ENCODE measurements around the gene WFDC8.

The WFDC8 gene

DNA sequence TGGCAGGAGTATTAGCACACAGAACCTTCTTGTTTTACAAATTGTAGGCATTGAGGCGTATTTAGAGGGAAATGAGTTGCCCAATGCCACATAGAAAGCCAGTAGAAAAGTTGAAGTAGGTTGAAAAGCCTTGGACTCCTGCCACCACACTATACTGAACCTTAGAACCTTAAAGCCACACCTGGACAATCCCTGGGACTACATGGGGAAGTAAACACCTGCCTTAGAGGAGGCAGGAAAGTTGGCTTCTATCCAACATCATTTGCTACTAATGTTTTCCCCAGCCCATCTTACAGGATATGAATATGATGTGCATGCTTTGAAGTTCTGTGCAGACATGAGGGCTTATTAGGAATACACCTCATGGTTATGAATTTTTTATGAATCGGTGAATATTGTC lies 26.6 kb downstream of the WFDC8 start:
- in situ Hi-C loops (cut with HindIII; ENCODE audit: low sequenced_read_pairs), result no loop called here
- H3K4me3 ChIP-seq (ENCODE audit: low read depth, low read length), result no peak overlapping the region
- DNase-seq (ENCODE audit: low read depth, low spot score), result no peak
- TF ChIP-seq, protein P1, sequence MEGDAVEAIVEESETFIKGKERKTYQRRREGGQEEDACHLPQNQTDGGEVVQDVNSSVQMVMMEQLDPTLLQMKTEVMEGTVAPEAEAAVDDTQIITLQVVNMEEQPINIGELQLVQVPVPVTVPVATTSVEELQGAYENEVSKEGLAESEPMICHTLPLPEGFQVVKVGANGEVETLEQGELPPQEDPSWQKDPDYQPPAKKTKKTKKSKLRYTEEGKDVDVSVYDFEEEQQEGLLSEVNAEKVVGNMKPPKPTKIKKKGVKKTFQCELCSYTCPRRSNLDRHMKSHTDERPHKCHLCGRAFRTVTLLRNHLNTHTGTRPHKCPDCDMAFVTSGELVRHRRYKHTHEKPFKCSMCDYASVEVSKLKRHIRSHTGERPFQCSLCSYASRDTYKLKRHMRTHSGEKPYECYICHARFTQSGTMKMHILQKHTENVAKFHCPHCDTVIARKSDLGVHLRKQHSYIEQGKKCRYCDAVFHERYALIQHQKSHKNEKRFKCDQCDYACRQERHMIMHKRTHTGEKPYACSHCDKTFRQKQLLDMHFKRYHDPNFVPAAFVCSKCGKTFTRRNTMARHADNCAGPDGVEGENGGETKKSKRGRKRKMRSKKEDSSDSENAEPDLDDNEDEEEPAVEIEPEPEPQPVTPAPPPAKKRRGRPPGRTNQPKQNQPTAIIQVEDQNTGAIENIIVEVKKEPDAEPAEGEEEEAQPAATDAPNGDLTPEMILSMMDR (IDR thresholded peaks at IDR 0.05; ENCODE audit: low read depth, low read length), result no peak

DNA sequence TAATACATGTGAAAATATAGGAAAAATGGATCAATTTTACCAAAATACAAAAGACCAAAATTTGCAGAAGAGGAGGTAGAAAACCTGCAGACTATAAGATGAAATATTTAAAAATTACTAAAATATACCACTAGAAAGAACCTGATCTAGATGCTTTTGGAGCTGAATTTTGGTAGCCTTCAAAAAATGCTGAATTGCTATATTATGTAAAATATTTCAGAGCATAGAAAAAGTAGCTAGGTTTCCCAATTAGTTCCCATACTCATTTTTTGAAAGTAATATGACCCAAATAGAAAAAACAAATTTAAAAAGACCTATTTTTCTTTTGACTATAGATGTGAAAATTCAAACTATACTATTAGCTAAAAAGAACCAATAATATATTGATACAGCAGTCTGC lies 28.3 kb downstream of the WFDC8 start:
- in situ Hi-C loops (cut with HindIII; ENCODE audit: low sequenced_read_pairs), result no loop called here
- no peak for DNase-seq (ENCODE audit: low read depth, low spot score)
- TF ChIP-seq, protein P1 (IDR thresholded peaks at IDR 0.05; ENCODE audit: low read depth, low read length), result no peak

DNA sequence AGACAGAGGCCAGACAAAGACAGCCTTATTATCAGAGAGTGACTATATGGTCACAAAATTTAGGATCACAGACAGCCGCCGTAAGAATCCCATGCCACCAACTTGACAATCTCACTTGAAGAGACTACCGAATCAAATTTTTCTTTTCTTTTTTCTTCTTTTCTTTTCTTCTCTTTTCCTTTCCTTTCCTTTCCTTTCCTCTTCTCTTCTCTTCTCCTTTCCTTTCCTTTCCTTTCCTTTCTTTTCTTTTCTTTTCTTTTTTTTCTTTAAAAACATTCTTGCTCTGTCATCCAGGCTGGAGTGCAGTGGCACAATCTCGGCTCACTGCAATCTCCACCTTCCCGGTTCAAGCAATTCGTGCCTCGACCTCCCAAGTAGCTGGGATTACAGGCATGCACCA lies 30.7 kb downstream of the WFDC8 start:
- in situ Hi-C loops (cut with HindIII; ENCODE audit: low sequenced_read_pairs), result no loop called here
- H3K4me3 ChIP-seq (ENCODE audit: low read depth, low read length), result no peak overlapping the region
- TF ChIP-seq, protein P1 (IDR thresholded peaks at IDR 0.05; ENCODE audit: low read depth, low read length), result no peak
- DNase-seq (ENCODE audit: low read depth, low spot score), result no peak

More for the DNA sequence above, 28.3 kb downstream of the WFDC8 start:
- no peak overlapping the region for H3K4me3 ChIP-seq (ENCODE audit: low read depth, low read length)

DNA sequence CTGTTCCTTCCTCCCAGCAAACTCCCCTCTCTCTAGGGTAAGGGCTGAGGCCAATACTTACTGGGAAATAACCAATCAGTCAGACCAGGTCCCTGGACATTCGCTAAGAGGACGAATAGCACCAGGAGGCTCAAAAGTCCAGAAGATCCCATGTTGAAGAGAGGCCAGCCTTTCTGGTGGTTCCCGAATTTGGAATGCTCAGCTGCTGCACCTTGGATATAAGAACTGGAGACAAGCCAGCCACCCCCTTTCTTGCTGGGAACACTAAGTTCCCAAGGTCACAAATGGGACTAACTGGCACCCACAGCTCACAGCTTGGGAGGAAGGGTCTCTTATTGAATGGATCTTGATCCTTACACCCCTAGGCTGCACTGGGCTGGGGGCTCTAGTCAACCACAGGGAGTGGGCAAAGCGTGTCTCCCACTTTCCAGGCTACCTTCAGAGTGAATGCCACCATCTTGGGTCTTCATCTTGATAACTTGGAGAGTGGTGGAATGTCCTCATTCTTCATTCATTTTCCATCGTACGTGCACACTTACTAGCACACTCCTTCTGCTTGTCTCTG lies 31.8 kb downstream of the WFDC8 start, which contains the start of gene EPPIN:
TSS of gene EPPIN (minus strand) at position 196 of the 565 bp plus-strand sequence. CDS start at position 152, 44 bp downstream.
- in situ Hi-C loops (cut with HindIII; ENCODE audit: low sequenced_read_pairs), result no loop called here
- DNase-seq (ENCODE audit: low read depth, low spot score), result no peak
- TF ChIP-seq, protein P1 (IDR thresholded peaks at IDR 0.05; ENCODE audit: low read depth, low read length), result no peak
- H3K4me3 ChIP-seq (ENCODE audit: low read depth, low read length), result no peak within 1 kb of the TSS

DNA sequence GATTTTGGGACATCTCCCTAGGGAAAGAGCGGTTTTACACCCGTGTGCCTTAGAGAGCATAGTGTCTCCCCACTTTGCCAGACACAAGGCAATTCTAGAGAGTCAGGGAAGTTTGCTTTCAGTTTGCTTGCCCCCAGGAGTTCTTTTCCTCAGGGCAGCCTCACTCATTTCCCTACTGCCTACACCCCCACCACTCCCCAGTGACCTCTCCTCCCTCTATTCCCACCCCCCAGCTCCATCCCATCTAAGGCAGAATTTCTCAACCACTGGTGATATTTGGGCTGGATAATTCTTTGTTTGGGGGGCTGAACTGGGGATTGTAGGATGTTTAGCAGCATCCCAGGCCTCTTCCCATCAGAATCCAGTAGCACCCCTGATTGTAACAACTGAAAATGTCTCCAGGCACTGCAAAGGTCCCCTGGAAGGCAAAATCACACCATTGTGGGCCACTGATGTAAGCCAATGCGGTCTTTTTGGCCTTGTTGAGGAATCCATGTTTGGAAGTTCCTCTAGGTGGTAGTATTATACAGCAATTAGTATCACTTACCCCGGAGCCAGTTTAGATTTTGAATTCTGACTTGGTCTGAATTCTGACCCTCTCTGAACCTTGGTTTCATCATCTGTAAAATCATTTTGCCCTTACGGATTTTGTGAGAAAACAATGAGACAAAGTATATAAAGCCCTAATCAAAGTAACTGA lies 33.2 kb downstream of the WFDC8 start:
- TF ChIP-seq, protein P1 (IDR thresholded peaks at IDR 0.05; ENCODE audit: low read depth, low read length), result peak; percentile 29
- peak; percentile 7 for DNase-seq (ENCODE audit: low read depth, low spot score)
- in situ Hi-C loops (cut with HindIII; ENCODE audit: low sequenced_read_pairs), result no loop called here
- H3K4me3 ChIP-seq (ENCODE audit: low read depth, low read length), result no peak overlapping the region

DNA sequence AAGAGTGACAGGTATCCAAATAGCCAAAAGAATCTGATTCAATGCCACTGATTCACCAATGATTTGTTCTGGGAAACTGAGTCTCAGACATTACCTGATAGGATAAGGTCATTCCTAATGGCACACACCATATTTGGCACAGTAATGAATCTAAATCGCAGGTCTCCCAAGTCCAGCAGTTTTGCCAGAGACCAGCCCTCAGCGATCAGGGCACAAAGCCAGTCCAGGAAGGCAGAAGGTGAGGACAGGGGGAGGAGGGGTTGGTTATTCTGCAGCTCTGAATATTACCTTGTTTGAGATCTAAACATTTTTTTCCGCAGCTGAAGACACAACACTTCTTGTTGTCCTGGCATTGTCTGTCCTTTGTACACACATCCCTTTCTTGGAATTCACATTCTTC lies 33.7 kb downstream of the WFDC8 start:
- TF ChIP-seq, protein P1 (IDR thresholded peaks at IDR 0.05; ENCODE audit: low read depth, low read length), result no peak
- DNase-seq (ENCODE audit: low read depth, low spot score), result no peak
- no peak overlapping the region for H3K4me3 ChIP-seq (ENCODE audit: low read depth, low read length)
- in situ Hi-C loops (cut with HindIII; ENCODE audit: low sequenced_read_pairs), result no loop called here
